GM12878 (cell line): ENCODE measurements around the gene ABCG1. TPM values are rescaled to one million over a fixed set of nuclear protein-coding genes. Genes with fewer than 3 reads are reported as not detected.

Experiments
- ATF2 ChIP-seq: IDR thresholded peaks from 2 replicates; pipeline ENCODE4 v1.6.1; 2012; ENCODE audit warnings: low read length, inconsistent platforms
- ATF7 ChIP-seq: fragments of 450-650 bp; IDR thresholded peaks from 2 replicates; pipeline ENCODE4 v1.6.1; 2016; ENCODE audit warnings: low read depth, mild to moderate bottlenecking
- BMI1 ChIP-seq: fragments of 450-650 bp; IDR thresholded peaks from 2 replicates; pipeline ENCODE4 v1.6.1; 2016; ENCODE audit warnings: mild to moderate bottlenecking, moderate library complexity, borderline replicate concordance
- BRCA1 ChIP-seq: IDR thresholded peaks from 2 replicates; pipeline ENCODE4 v1.6.1; 2011; ENCODE audit warnings: low read depth, low read length, improper control_type of control experiment
- CBX5 ChIP-seq: sonication (generic); IDR thresholded peaks from 2 replicates; pipeline ENCODE4 v1.6.1; 2016; ENCODE audit warnings: low read depth, moderate library complexity, mild to moderate bottlenecking, inconsistent platforms
- EED ChIP-seq: sonication (generic); IDR thresholded peaks from 2 replicates; pipeline ENCODE4 v1.6.1; 2016; ENCODE audit warnings: antibody characterized with exemption, low read depth
- ESRRA ChIP-seq: IDR thresholded peaks from 2 replicates; pipeline ENCODE4 v1.6.1; 2012; ENCODE audit warnings: mild to moderate bottlenecking, low read length, improper control_type of control experiment
- ETV6 ChIP-seq, 2 experiments: fragments of 450-650 bp in 1 of 2; IDR thresholded peaks in 1 of 2; conservative IDR thresholded peaks in 1 of 2; 2 replicates each; pipeline ENCODE4 v1.6.1; 2014; ENCODE audit warnings: antibody characterized with exemption in 1 of 2, borderline replicate concordance in 1 of 2, low read depth in 1 of 2, mild to moderate bottlenecking in 1 of 2, moderate library complexity in 1 of 2
- FOS ChIP-seq: IDR thresholded peaks from 3 replicates; pipeline ENCODE4 v1.6.1; 2011; ENCODE audit warnings: borderline replicate concordance; ENCODE audit not compliant: insufficient read length; ENCODE audit errors: extremely low read depth
- MAX ChIP-seq: IDR thresholded peaks from 2 replicates; pipeline ENCODE4 v1.6.1; 2012; ENCODE audit warnings: low read depth, low read length, improper control_type of control experiment
- MYB ChIP-seq: fragments of 150-350 bp; IDR thresholded peaks from 2 replicates; pipeline ENCODE4 v1.6.1; 2014; ENCODE audit warnings: mild to moderate bottlenecking, low read depth, low read length, borderline replicate concordance
- MYC ChIP-seq: IDR thresholded peaks from 2 replicates; pipeline ENCODE4 v1.6.1; 2011; ENCODE audit warnings: mild to moderate bottlenecking, low read length, moderate library complexity, inconsistent platforms; ENCODE audit not compliant: insufficient read depth, insufficient replicate concordance, insufficient read length, severe bottlenecking
- PAX5 ChIP-seq: IDR thresholded peaks from 2 replicates; pipeline ENCODE4 v1.6.1; 2011; ENCODE audit warnings: low read depth, low read length, borderline replicate concordance
- RCOR1 ChIP-seq: conservative IDR thresholded peaks from 2 replicates; pipeline ENCODE4 v1.6.1; 2012; ENCODE audit warnings: low read depth, low read length, improper control_type of control experiment
- RUNX3 ChIP-seq: IDR thresholded peaks from 2 replicates; pipeline ENCODE4 v1.6.1; 2012; ENCODE audit warnings: low read length, inconsistent platforms
- SIX5 ChIP-seq: IDR thresholded peaks from 2 replicates; pipeline ENCODE4 v1.6.1; 2011; ENCODE audit warnings: mild to moderate bottlenecking, low read depth, low read length, moderate library complexity; ENCODE audit not compliant: severe bottlenecking
- SMC3 ChIP-seq: IDR thresholded peaks from 2 replicates; pipeline ENCODE4 v1.6.1; 2011; ENCODE audit warnings: low read length, improper control_type of control experiment, borderline replicate concordance
- SREBF1 ChIP-seq: IDR thresholded peaks from 2 replicates; pipeline ENCODE4 v1.6.1; 2012; ENCODE audit warnings: mild to moderate bottlenecking, low read length
- STAT1 ChIP-seq: fragments of 450-650 bp; conservative IDR thresholded peaks from 2 replicates; pipeline ENCODE4 v1.6.1; 2014; ENCODE audit warnings: antibody characterized with exemption, mild to moderate bottlenecking
- SUPT20H ChIP-seq: IDR thresholded peaks from 2 replicates; pipeline ENCODE4 v1.6.1; 2011; ENCODE audit warnings: low read depth, mild to moderate bottlenecking, low read length, moderate library complexity, borderline replicate concordance; ENCODE audit not compliant: control insufficient read depth
- USF1 ChIP-seq: IDR thresholded peaks from 2 replicates; pipeline ENCODE4 v1.6.1; 2011; ENCODE audit warnings: borderline replicate concordance, low read depth, mild to moderate bottlenecking, moderate library complexity, mixed read lengths, low read length; ENCODE audit not compliant: insufficient read depth; ENCODE audit errors: extremely low read length
- WRNIP1 ChIP-seq: IDR thresholded peaks from 2 replicates; pipeline ENCODE4 v1.6.1; 2011; ENCODE audit warnings: low read depth, low read length, improper control_type of control experiment, borderline replicate concordance
- YY1 ChIP-seq: IDR thresholded peaks from 2 replicates; pipeline ENCODE4 v1.6.1; 2011; ENCODE audit warnings: low read depth, mild to moderate bottlenecking, low read length
- ZBTB11 ChIP-seq: fragments of 450-650 bp; formaldehyde crosslinking; IDR thresholded peaks from 2 replicates; pipeline ENCODE4 v1.5.0; 2022; ENCODE audit warnings: mild to moderate bottlenecking, missing genetic modification characterization
- polyA plus RNA-seq, 11 experiments: library from polyadenylated mRNA; depleted of rRNA in 4 of 11; unstranded in 6 of 11; stranded (reverse) in 5 of 11; fragments of >200 nt; fragmentation: Nextera tagmentation in 4 of 11; fragmentation: Illumina TruSeq in 1 of 11; extraction: Ambion mirVana in 4 of 11; extraction: Trizol in 1 of 11; gene quantifications; 1 replicate in 1 of 11; 2 replicates in 10 of 11; pipeline versions ENCODE4 v1.2.1 to v1.2.3, GENCODE V29; 2011 to 2016; ENCODE audit warnings: inconsistent platforms in 2 of 11, missing spikeins in 2 of 11, low read depth in 1 of 11
- total RNA-seq, 4 experiments: library from RNA; depleted of rRNA in 3 of 4; stranded (reverse); fragments of >200 nt in 3 of 4; fragmentation: Illumina TruSeq in 1 of 4; extraction: Trizol in 1 of 4; gene quantifications; 2 replicates each; pipeline versions ENCODE4 v1.2.1 to v1.2.3, GENCODE V29; 2013 to 2021

The ABCG1 gene
- total and polyA plus RNA-seq, 10 of the 15 experiments (the other 5 are each of a cell fraction or from before 2014, with no cell fraction given) = 0.59 to 19.3 (median 5.7) TPM

- TF ChIP-seq YY1 (no peak), SIX5 (no peak), EED (0 out of 2 replicates have a peak, but pooled peaks have one; percentile 16), ESRRA (no peak), PAX5 (peak; percentile 90; the same call in 1 of the 2 replicates), RUNX3 (peak; percentile 41), MAX (no peak; the same call in 1 of the 2 replicates), FOS (no peak), ZBTB11 (CRISPR knock-in tag) (no peak), MYB (no peak), ATF2 (no peak), BRCA1 (no peak), ATF7 (peak; percentile 46), SMC3 (0 out of 2 replicates have a peak, but pooled peaks have one; percentile 7), WRNIP1 (0 out of 2 replicates have a peak, but pooled peaks have one; percentile 25), SREBF1 (no peak), CBX5 (no peak), ETV6 (conservative IDR thresholded peaks at IDR 0.05 in 1 of 2, IDR thresholded peaks at IDR 0.05 in 1 of 2; ENCODE audit: borderline replicate concordance in 1 of 2, low read depth in 1 of 2) (no peak), SUPT20H (no peak), STAT1 (no peak), BMI1 (no peak), RCOR1 (no peak), MYC (no peak), USF1 (no peak)
Measured at GRCh38 chr21:42227909-42228708, 9.2 kb downstream of the ABCG1 start (continued).
